ENCODE results near the gene POLE2. TPM values are rescaled to one million over a fixed set of nuclear protein-coding genes. Genes with fewer than 3 reads are reported as not detected.

POLE2 gene
- total RNA-seq: 19.1 and 23.1 TPM in 2 replicates

GRCh38 chr14:49687942-49688700 is at the start of gene POLE2:
Gene POLE2, minus strand, starts transcription at chr14:49688214. Its CDS starts 11 bp downstream, at chr14:49688203.

GRCh38 chr14:49692811-49693734 is 5.1 kb upstream of the POLE2 start, which contains the start of gene KLHDC1:
Gene KLHDC1, plus strand, starts transcription at chr14:49693120. Its CDS starts 75 bp downstream, at chr14:49693195.

GRCh38 chr14:49634547-49635334 is 53.3 kb downstream of the POLE2 start, which contains the start of gene DNAAF2:
Gene DNAAF2, minus strand, starts transcription at chr14:49635244. Its CDS starts 95 bp downstream, at chr14:49635149.

GRCh38 chr14:49620182-49621113 is 67.6 kb downstream of the POLE2 start, which contains the start of the genes MGAT2 and RPL36AL:
Gene MGAT2, plus strand, starts transcription at chr14:49620799. Its CDS starts 470 bp downstream, at chr14:49621269.
Gene RPL36AL, minus strand, starts transcription at chr14:49620626. Its CDS starts 1,522 bp downstream, at chr14:49619104.

GRCh38 chr14:49598485-49599300 is 89.3 kb downstream of the POLE2 start, which contains the start of gene LRR1:
Gene LRR1, plus strand, starts transcription at chr14:49598940. Its CDS starts 81 bp downstream, at chr14:49599021.

Small RNAs within 50 kb of the gene (small RNA-seq; reads per million reads assigned to genes)
- gene AL139099.3: not detected
- not detected for gene RNU6ATAC30P

Other genes starting within 250 kb of the POLE2 start
- gene RPS29, start 101.8 kb downstream of the POLE2 start, total RNA-seq: 1,157 and 6,182 TPM in 2 replicates
- 25.0 and 34.6 TPM in 2 replicates for gene LRR1, start 89.3 kb downstream of the POLE2 start, total RNA-seq
- gene RPL36AL, start 67.6 kb downstream of the POLE2 start, total RNA-seq: 170 and 231 TPM in 2 replicates
- 58.1 and 80.9 TPM in 2 replicates for gene MGAT2, start 67.4 kb downstream of the POLE2 start, total RNA-seq
- gene DNAAF2, start 53.0 kb downstream of the POLE2 start, total RNA-seq: 9.9 and 10.8 TPM in 2 replicates
- 0.98 and 2.9 TPM in 2 replicates for gene KLHDC1, start 4.9 kb upstream of the POLE2 start, total RNA-seq
- gene KLHDC2, start 79.9 kb upstream of the POLE2 start, total RNA-seq: 55.7 and 56.2 TPM in 2 replicates
- 55.1 and 56.6 TPM in 2 replicates for gene NEMF, start 164.6 kb upstream of the POLE2 start, total RNA-seq
- gene ARF6, start 204.9 kb upstream of the POLE2 start, total RNA-seq: 55.1 and 85.2 TPM in 2 replicates

Data from subcutaneous preadipocyte (primary cell).